ENCODE data around the gene COL1A2. TPM values are rescaled to one million over a fixed set of nuclear protein-coding genes. Genes with fewer than 3 reads are reported as not detected.

COL1A2 gene
- total RNA-seq (100 to 1,000 TPM in 2 of 6 donors, 10 to 100 TPM in 4; 10.9 to 467 (median 43.0) TPM), polyA plus RNA-seq (10 to 100 TPM; 12.5 to 18.5 TPM)

DNA sequence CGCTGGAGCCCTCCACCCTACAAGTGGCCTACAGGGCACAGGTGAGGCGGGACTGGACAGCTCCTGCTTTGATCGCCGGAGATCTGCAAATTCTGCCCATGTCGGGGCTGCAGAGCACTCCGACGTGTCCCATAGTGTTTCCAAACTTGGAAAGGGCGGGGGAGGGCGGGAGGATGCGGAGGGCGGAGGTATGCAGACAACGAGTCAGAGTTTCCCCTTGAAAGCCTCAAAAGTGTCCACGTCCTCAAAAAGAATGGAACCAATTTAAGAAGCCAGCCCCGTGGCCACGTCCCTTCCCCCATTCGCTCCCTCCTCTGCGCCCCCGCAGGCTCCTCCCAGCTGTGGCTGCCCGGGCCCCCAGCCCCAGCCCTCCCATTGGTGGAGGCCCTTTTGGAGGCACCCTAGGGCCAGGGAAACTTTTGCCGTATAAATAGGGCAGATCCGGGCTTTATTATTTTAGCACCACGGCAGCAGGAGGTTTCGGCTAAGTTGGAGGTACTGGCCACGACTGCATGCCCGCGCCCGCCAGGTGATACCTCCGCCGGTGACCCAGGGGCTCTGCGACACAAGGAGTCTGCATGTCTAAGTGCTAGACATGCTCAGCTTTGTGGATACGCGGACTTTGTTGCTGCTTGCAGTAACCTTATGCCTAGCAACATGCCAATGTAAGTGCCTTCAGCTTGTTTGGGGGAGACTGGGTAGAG is at the start of gene COL1A2:
COL1A2 (plus strand) TSS at position 459 of the 704 bp plus-strand sequence; CDS start at position 596, 137 bp downstream.
- FAIRE-seq (no peak), DNase-seq (peak; percentile 16 to 57 (median 40)), ATAC-seq (peak; percentile 42 to 79 (median 67))
- intact Hi-C loops (cut with DNase I), result loop anchor here in 2 of 3 donors (5.0 to 10.0 kb wide), 2 partner anchors 102 to 110 kb away; no protein-coding TSS in a partner anchor
- Histone ChIP-seq H3K27me3 (peaks cover 0 to 5% (median 0%) of the 10 kb centered on the region in 4 donors), H3K27ac (peak within 1 kb of the TSS in 3 of 4 donors; percentile 4 to 37 (median 27)), H3K4me3 (peak within 1 kb of the TSS in 2 of 4 donors; percentile 12 to 22), H3K9me3 (no peaks in the 10 kb centered on the region), H3K4me1 (no peaks in the 10 kb centered on the region), H3K36me3 (no peaks in the 10 kb centered on the region)
- TF ChIP-seq, protein P1, sequence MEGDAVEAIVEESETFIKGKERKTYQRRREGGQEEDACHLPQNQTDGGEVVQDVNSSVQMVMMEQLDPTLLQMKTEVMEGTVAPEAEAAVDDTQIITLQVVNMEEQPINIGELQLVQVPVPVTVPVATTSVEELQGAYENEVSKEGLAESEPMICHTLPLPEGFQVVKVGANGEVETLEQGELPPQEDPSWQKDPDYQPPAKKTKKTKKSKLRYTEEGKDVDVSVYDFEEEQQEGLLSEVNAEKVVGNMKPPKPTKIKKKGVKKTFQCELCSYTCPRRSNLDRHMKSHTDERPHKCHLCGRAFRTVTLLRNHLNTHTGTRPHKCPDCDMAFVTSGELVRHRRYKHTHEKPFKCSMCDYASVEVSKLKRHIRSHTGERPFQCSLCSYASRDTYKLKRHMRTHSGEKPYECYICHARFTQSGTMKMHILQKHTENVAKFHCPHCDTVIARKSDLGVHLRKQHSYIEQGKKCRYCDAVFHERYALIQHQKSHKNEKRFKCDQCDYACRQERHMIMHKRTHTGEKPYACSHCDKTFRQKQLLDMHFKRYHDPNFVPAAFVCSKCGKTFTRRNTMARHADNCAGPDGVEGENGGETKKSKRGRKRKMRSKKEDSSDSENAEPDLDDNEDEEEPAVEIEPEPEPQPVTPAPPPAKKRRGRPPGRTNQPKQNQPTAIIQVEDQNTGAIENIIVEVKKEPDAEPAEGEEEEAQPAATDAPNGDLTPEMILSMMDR (IDR thresholded peaks at IDR 0.05), result no peak
- WGBS, 2 donors, result 16 to 19% methylated on average over 32 of the region's 32 CpGs

DNA sequence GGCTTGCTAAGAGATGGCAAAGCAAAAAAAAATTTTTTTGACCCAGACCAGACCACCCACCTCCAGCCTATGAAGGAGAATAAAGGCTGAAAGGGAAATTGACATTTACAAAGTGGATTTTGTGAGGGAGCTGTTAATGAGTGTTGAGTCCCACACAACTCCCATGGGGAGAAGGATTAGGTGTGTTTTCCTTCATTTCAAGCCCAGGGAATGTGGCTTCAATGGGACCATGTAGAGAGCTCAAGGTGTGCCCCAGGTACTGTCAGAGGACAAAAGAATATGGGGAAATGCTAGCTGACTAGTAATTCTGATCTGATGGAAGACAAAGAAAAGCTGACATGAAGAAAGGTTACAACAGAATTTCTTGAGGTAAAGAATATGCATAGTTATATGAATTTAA is 48.8 kb upstream of the COL1A2 start:
- Histone ChIP-seq H3K4me3 (no peak overlapping the region), H3K4me1 (no peaks in the 10 kb centered on the region), H3K36me3 (no peaks in the 10 kb centered on the region), H3K27me3 (no peaks in the 10 kb centered on the region), H3K27ac (no peak overlapping the region), H3K9me3 (no peaks in the 10 kb centered on the region)
- DNase-seq (no peak), FAIRE-seq (no peak), ATAC-seq (no peak)
- intact Hi-C loops (cut with DNase I), result no loop called here
- TF ChIP-seq, protein P1 (IDR thresholded peaks at IDR 0.05), result no peak

DNA sequence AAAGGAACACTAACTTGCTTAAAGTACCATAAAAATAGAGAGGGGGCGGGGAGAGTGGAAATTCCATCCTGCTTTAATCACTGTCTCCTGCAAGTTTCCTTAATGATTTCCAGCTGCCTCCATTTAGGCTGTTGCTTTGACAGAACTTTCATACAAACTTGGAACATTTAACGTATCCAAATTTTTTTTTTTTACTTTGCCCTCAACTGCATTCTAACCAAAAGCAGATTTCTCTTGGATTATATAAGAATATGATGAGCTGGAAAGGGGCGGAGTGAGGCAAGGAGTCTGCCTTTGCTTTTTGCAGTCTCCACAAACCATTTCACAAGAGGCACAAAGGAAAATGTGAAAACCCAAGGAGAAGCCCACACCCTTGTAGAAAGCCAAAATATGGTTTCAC is 46.6 kb upstream of the COL1A2 start:
- H3K4me3 ChIP-seq, result no peak overlapping the region
- H3K4me1 ChIP-seq, result no peaks in the 10 kb centered on the region
- TF ChIP-seq, protein P1 (IDR thresholded peaks at IDR 0.05), result no peak
- no peak for FAIRE-seq
- H3K36me3 ChIP-seq, result no peaks in the 10 kb centered on the region
- no peaks in the 10 kb centered on the region for H3K27me3 ChIP-seq
- intact Hi-C loops (cut with DNase I), result no loop called here
- no peak for DNase-seq
- ATAC-seq, result peak in 3 of 4 donors; percentile 24 to 60 (median 46)
- H3K27ac ChIP-seq, result no peak overlapping the region
- WGBS, 2 donors, result 78 to 83% methylated on average over 3 of the region's 3 CpGs
- H3K9me3 ChIP-seq, result no peaks in the 10 kb centered on the region

DNA sequence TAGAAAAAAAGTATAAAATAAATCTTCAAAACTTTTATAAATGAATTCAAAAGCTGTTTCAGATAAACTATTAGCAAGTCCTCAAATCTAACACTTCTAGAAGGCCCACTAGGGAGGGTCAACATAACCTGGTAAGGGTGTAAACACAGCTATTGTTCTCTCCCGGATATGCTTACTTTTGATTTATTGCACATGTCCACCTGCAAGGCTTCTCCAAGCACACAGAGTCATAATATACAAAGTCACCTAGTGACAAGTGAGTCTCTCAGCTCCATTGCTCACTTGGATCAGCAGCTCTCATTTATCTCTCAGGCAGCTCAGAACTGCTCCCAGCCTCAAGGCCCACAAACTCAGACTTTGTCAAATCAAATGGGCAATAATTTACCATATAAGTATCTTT is 44.0 kb upstream of the COL1A2 start:
- FAIRE-seq (no peak), DNase-seq (no peak), ATAC-seq (no peak)
- H3K4me3 ChIP-seq, result no peak overlapping the region
- H3K27me3 ChIP-seq, result no peaks in the 10 kb centered on the region
- TF ChIP-seq, protein P1 (IDR thresholded peaks at IDR 0.05), result no peak
- no peak overlapping the region for H3K27ac ChIP-seq
- H3K36me3 ChIP-seq, result no peaks in the 10 kb centered on the region
- intact Hi-C loops (cut with DNase I), result no loop called here
- no peaks in the 10 kb centered on the region for H3K4me1 ChIP-seq
- H3K9me3 ChIP-seq, result no peaks in the 10 kb centered on the region
- 46 to 63% methylated on average over 1 of the region's 1 CpG for WGBS, 2 donors

DNA sequence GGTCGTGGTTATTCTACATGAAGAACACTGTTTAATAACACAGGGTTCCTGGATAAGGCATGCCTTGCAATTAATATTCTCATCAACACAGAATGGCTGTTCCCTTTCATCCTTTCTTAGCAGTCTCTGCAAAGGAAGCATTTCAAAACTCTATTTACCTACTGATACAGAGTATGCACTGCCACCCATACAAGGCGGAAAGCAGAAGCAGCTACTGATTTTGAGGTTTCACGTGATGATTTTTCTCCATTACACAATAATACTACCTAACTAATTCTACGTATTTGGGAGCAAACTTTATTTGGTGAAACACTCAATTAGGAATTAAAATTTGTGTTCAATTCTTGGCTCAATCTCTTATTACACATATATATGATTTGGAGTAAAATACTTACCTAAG is 43.0 kb upstream of the COL1A2 start:
- Histone ChIP-seq H3K27me3 (no peaks in the 10 kb centered on the region), H3K36me3 (no peaks in the 10 kb centered on the region), H3K4me1 (no peaks in the 10 kb centered on the region), H3K27ac (no peak overlapping the region), H3K9me3 (no peaks in the 10 kb centered on the region), H3K4me3 (no peak overlapping the region)
- FAIRE-seq, result no peak
- TF ChIP-seq, protein P1 (IDR thresholded peaks at IDR 0.05), result no peak
- 60 to 69% methylated on average over 4 of the region's 4 CpGs for WGBS, 2 donors
- ATAC-seq, result no peak
- no peak for DNase-seq
- intact Hi-C loops (cut with DNase I), result no loop called here

Data from pancreas (tissue), 10 donors.